Transverse colon (tissue), 4 donors: ENCODE data around the gene PTER.

Experiments
- POLR2A ChIP-seq: fragments of 450-650 bp; IDR thresholded peaks from one replicate; pipeline ENCODE4 v1.6.1; 2016; ENCODE audit warnings: antibody characterized with exemption, mild to moderate bottlenecking, moderate library complexity
- POLR2AphosphoS5 ChIP-seq, 3 donors: sonication (generic); formaldehyde crosslinking; IDR thresholded peaks; one replicate each; pipeline ENCODE4 v1.6.1; 2016; ENCODE audit warnings: antibody characterized with exemption in 3 of 3
- TF ChIP-seq, protein P1 (sequence below), 5 experiments: fragments of 200-600 bp in 3 of 5; fragments of 450-650 bp in 2 of 5; sonication (generic) in 3 of 5; IDR thresholded peaks; 1 replicate in 2 of 5; 2 replicates in 3 of 5; pipeline ENCODE4 v1.5.1; 2016 to 2017; ENCODE audit warnings: antibody characterized with exemption in 5 of 5, inconsistent platforms in 3 of 5, mild to moderate bottlenecking in 2 of 5, moderate library complexity in 1 of 5

DNA sequence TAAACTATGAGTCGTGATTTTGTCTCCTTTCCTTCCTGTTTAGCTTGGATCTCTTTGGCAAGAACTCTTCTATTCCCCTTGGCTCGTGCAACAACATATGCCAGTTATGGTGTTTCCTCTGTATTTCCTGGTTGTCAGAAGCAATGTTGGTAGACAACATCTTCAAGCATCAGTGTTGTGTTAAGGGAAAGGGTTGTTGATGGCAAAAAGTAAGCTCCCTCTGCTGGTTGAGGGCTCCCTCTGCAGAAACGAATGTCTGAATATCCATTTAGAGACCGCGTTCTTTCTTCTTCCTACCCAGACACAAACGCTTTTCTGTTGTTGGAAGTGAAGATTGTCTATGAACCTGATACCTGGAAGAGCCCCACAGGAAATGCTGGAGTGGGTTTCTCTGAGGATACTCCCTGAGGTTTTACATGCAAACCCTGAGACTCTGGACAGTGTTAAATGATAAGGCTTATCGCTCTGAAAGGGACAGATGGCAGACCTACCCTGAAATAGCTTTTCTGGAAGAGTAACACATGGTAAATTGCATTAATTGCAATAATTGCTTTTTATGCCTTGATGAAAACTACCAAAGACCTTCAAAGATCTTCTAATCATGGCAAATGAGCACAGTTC, 108.4 kb downstream of the PTER start:
- TF ChIP-seq POLR2A, result no peak
- TF ChIP-seq, protein P1, sequence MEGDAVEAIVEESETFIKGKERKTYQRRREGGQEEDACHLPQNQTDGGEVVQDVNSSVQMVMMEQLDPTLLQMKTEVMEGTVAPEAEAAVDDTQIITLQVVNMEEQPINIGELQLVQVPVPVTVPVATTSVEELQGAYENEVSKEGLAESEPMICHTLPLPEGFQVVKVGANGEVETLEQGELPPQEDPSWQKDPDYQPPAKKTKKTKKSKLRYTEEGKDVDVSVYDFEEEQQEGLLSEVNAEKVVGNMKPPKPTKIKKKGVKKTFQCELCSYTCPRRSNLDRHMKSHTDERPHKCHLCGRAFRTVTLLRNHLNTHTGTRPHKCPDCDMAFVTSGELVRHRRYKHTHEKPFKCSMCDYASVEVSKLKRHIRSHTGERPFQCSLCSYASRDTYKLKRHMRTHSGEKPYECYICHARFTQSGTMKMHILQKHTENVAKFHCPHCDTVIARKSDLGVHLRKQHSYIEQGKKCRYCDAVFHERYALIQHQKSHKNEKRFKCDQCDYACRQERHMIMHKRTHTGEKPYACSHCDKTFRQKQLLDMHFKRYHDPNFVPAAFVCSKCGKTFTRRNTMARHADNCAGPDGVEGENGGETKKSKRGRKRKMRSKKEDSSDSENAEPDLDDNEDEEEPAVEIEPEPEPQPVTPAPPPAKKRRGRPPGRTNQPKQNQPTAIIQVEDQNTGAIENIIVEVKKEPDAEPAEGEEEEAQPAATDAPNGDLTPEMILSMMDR (IDR thresholded peaks at IDR 0.05), result peak in 4 of 5 experiments; percentile 21 to 44 (median 34)
- TF ChIP-seq POLR2AphosphoS5 (IDR thresholded peaks at IDR 0.05), result no peak
